Gastrocnemius medialis (tissue), 4 donors: ENCODE measurements around the gene TTC28. TPM values are rescaled to one million over a fixed set of nuclear protein-coding genes. Genes with fewer than 3 reads are reported as not detected.

Experiments used
- ATAC-seq, 2 donors: fragments of 150-250 bp; one replicate each; pipeline ENCODE4 v1.9.1; 2016
- DNase-seq, 2 donors: peaks; one replicate each; pipeline ENCODE4 v3.0.0-alpha.2; 2019
- H3K27ac ChIP-seq, 4 donors: fragments of 200-600 bp; sonication (generic); 1 replicate in 1 of 4; 2 replicates in 3 of 4; pipeline ENCODE4 v1.5.1; 2016 to 2018; ENCODE audit warnings: mild to moderate bottlenecking in 2 of 4, moderate library complexity in 1 of 4
- H3K27me3 ChIP-seq, 3 donors: fragments of 200-600 bp; sonication (generic) in 2 of 3; 1 replicate in 1 of 3; 2 replicates in 2 of 3; pipeline versions ENCODE4 v1.5.1 to v1.6.0; 2016 to 2019; ENCODE audit warnings: mild to moderate bottlenecking in 1 of 3, moderate library complexity in 1 of 3
- H3K36me3 ChIP-seq, 2 donors: fragments of 200-600 bp; sonication (generic) in 1 of 2; one replicate each; pipeline ENCODE4 v1.5.1; 2017 to 2018
- H3K4me1 ChIP-seq, 2 donors: fragments of 200-600 bp; sonication (generic) in 1 of 2; one replicate each; pipeline ENCODE4 v1.5.1; 2016 to 2017; ENCODE audit warnings: mild to moderate bottlenecking in 2 of 2
- H3K4me3 ChIP-seq, 4 donors: fragments of 200-600 bp; sonication (generic) in 3 of 4; 1 replicate in 1 of 4; 2 replicates in 3 of 4; pipeline ENCODE4 v1.5.1; 2016 to 2019; ENCODE audit warnings: mild to moderate bottlenecking in 2 of 4
- H3K9me3 ChIP-seq, 3 donors: fragments of 200-600 bp; sonication (generic) in 2 of 3; 1 replicate in 1 of 3; 2 replicates in 2 of 3; pipeline ENCODE4 v1.5.1; 2016 to 2019
- POLR2A ChIP-seq, 2 donors: fragments of 450-650 bp; IDR thresholded peaks; one replicate each; pipeline ENCODE4 v1.6.1; 2017; ENCODE audit warnings: antibody characterized with exemption in 2 of 2, mild to moderate bottlenecking in 2 of 2, moderate library complexity in 2 of 2
- in situ Hi-C, 4 donors: fragments of 200-750 bp; cut with MboI; loops; one replicate each; pipeline versions ENCODE4 v1.15.0 to v1.8.0; 2017; ENCODE audit warnings: low sequenced_read_pairs in 4 of 4
- intact Hi-C: fragments of 100-400 bp; cut with DNase I; formaldehyde crosslinking; loops from one replicate; pipeline ENCODE4 v1.15.1; 2023; ENCODE audit warnings: low total_unique reads
- total RNA-seq, 4 donors: library from RNA; depleted of rRNA; stranded (reverse); fragments of >200 nt; gene quantifications; one replicate each; pipeline versions ENCODE4 v1.1.0 to v1.2.3, GENCODE V29; 2016
- TF ChIP-seq, protein P1 (sequence below), 5 experiments: fragments of 450-650 bp in 3 of 5; fragments of 200-600 bp in 2 of 5; sonication (generic) in 2 of 5; IDR thresholded peaks in 4 of 5; conservative IDR thresholded peaks in 1 of 5; 1 replicate in 4 of 5; 2 replicates in 1 of 5; pipeline ENCODE4 v1.5.1; 2016 to 2019; ENCODE audit warnings: antibody characterized with exemption in 5 of 5, mild to moderate bottlenecking in 3 of 5, moderate library complexity in 3 of 5

The TTC28 gene
- total RNA-seq, 4 donors from 2014 or later, result 6.3 to 18.1 (median 8.4) TPM

DNA sequence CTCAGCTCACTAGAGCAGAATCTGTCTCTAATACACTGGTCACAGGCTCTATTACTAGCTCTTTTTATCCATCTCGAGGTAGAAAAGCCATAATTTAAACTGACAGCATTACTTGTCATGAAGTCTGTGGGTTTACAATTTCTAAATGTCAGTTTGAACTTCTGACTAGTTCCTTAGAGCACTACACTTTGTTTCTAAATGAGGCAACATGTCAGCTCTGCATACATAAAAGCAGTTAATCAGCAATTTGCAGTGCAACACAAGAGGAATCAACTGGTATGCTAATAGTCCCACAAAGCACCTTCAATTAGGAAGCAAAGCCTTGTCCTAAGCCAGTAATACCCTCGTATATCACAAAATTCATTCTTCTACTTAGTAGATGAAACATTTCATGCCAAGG lies 321.3 kb downstream of the TTC28 start:
- no peak for TF ChIP-seq POLR2A (IDR thresholded peaks at IDR 0.05)
- TF ChIP-seq, protein P1, sequence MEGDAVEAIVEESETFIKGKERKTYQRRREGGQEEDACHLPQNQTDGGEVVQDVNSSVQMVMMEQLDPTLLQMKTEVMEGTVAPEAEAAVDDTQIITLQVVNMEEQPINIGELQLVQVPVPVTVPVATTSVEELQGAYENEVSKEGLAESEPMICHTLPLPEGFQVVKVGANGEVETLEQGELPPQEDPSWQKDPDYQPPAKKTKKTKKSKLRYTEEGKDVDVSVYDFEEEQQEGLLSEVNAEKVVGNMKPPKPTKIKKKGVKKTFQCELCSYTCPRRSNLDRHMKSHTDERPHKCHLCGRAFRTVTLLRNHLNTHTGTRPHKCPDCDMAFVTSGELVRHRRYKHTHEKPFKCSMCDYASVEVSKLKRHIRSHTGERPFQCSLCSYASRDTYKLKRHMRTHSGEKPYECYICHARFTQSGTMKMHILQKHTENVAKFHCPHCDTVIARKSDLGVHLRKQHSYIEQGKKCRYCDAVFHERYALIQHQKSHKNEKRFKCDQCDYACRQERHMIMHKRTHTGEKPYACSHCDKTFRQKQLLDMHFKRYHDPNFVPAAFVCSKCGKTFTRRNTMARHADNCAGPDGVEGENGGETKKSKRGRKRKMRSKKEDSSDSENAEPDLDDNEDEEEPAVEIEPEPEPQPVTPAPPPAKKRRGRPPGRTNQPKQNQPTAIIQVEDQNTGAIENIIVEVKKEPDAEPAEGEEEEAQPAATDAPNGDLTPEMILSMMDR (IDR thresholded peaks at IDR 0.05 in 4 of 5, conservative IDR thresholded peaks at IDR 0.05 in 1 of 5), result no peak
- Histone ChIP-seq H3K9me3 (no peaks in the 10 kb centered on the region), H3K36me3 (no peaks in the 10 kb centered on the region), H3K27ac (no peak overlapping the region), H3K4me1 (peaks cover 7 to 30% of the 10 kb centered on the region in 2 donors), H3K4me3 (no peak overlapping the region), H3K27me3 (no peaks in the 10 kb centered on the region)
- ATAC-seq, result no peak
- intact Hi-C loops (no loop called here), in situ Hi-C loops (no loop called here)
- no peak for DNase-seq

DNA sequence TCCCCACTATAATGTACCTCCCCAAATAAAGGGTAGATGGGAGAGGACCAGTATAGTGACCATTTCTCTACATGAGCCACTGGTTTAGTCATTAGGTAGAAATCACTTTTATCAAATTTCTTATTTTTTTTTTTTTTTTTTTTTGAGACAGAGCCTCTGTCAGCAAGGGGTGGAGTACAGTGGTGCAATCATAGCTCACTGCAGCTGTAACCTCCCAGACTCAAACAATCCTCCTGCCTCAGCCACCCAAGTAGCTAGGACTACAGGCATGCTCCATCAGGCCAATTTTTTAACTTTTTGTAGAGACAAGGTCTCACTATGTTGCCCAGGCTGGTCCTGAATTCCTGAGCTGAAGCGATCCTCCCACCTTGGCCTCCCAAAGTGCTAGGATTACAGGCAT lies 322.4 kb downstream of the TTC28 start:
- Histone ChIP-seq H3K4me1 (peaks cover 7 to 25% of the 10 kb centered on the region in 2 donors), H3K27ac (no peak overlapping the region), H3K9me3 (no peaks in the 10 kb centered on the region), H3K36me3 (no peaks in the 10 kb centered on the region), H3K4me3 (no peak overlapping the region), H3K27me3 (no peaks in the 10 kb centered on the region)
- no peak for DNase-seq
- in situ Hi-C loops, result no loop called here
- TF ChIP-seq POLR2A (IDR thresholded peaks at IDR 0.05), result no peak
- TF ChIP-seq, protein P1 (IDR thresholded peaks at IDR 0.05 in 4 of 5, conservative IDR thresholded peaks at IDR 0.05 in 1 of 5), result no peak
- no peak for ATAC-seq
- intact Hi-C loops, result no loop called here

DNA sequence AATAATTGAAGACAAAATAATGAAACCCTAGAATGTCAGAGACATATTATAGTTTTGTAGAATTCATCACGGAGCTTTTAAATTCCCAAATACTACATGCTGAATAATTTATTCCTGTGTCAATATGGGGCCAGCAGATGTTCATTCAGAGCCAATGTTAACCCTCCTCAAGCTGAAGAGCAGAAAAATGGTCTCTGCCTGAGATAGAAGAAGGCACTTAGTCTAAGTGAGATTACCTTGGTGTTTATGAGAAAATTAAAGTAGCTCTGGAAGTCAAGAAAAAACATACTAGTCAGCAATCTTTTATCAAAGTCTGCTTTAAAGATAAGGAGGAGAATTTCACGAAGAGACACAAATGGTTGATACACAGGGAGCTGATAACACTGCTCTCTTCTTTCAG lies 328.2 kb downstream of the TTC28 start:
- no peak overlapping the region for H3K27ac ChIP-seq
- H3K9me3 ChIP-seq, result no peaks in the 10 kb centered on the region
- DNase-seq (no peak), ATAC-seq (no peak)
- no peaks in the 10 kb centered on the region for H3K27me3 ChIP-seq
- H3K4me1 ChIP-seq, result peaks cover 0 to 6% of the 10 kb centered on the region in 2 donors
- in situ Hi-C loops (no loop called here), intact Hi-C loops (no loop called here)
- TF ChIP-seq, protein P1 (IDR thresholded peaks at IDR 0.05 in 4 of 5, conservative IDR thresholded peaks at IDR 0.05 in 1 of 5), result no peak
- no peak for TF ChIP-seq POLR2A (IDR thresholded peaks at IDR 0.05)
- H3K4me3 ChIP-seq, result no peak overlapping the region
- H3K36me3 ChIP-seq, result no peaks in the 10 kb centered on the region

DNA sequence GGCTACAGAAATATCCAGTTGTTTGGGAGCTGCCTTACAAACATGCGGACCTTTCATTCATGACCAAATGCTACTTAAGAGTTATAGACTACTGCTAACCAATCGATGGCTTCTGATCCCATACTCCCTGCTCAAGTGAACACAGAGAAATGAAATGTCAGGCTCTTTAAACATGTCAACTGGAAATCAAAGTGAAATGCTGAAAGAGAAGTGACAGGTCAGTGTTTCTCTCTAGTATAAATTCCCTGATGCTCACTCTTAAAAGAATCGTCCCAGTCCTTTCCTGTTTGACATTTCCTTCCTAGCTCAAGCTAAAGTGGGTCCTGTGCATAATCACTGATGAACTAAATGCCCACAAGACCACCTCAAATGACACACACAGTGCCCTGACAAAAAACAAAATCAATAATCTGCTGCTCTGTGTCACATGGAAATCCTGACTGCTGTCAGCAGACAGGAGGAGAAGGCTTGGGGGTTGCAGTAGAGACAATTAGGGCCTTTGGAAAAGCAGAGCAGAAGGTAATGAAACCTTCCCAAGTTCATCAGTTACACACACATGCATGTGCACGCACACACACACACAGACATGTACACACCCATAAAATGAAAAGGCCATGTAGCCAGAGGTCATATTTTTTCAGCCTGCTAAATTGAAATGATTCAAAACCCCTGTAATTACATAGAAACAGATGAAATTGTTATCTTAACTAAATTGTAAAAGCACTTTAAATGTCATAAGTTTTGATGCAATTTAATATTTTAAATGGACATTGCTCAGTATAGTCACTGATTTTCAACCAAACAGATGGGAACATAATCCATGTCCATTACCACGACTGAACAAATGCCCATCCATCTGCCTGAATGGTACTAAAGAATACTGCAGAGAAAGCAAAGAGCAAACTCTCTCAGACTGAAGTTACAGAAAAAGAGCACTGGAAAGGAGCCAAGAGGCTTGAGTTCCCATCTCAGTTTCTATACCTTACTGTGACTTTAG lies 330.7 kb downstream of the TTC28 start:
- TF ChIP-seq, protein P1 (IDR thresholded peaks at IDR 0.05 in 4 of 5, conservative IDR thresholded peaks at IDR 0.05 in 1 of 5), result no peak
- no peak for TF ChIP-seq POLR2A (IDR thresholded peaks at IDR 0.05)
- peaks cover 16 to 25% of the 10 kb centered on the region in 2 donors for H3K4me1 ChIP-seq
- intact Hi-C loops (no loop called here), in situ Hi-C loops (no loop called here)
- no peaks in the 10 kb centered on the region for H3K36me3 ChIP-seq
- ATAC-seq, result no peak
- no peak overlapping the region for H3K4me3 ChIP-seq
- no peaks in the 10 kb centered on the region for H3K9me3 ChIP-seq
- no peak overlapping the region for H3K27ac ChIP-seq
- no peak for DNase-seq
- H3K27me3 ChIP-seq, result no peaks in the 10 kb centered on the region
